ENCODE measurements around the gene IRGC. TPM values are rescaled to one million over a fixed set of nuclear protein-coding genes. Genes with fewer than 3 reads are reported as not detected.

Gene IRGC
- total RNA-seq, 4 donors from 2014 or later = not detected

- Histone ChIP-seq H3K27ac (no peak overlapping the region), H3K27me3 (peaks cover 0 to 12% of the 10 kb centered on the region in 2 donors), H3K4me3 (no peak overlapping the region), H3K4me1 (peaks cover 0 to 17% (median 5%) of the 10 kb centered on the region in 4 donors), H3K36me3 (no peaks in the 10 kb centered on the region), H3K9me3 (peaks cover 0 to 34% (median 3%) of the 10 kb centered on the region in 4 donors)
- DNase-seq (ENCODE audit: low spot score in 2 of 2) = no peak
- no peak for TF ChIP-seq CTCF (IDR thresholded peaks at IDR 0.05)
- TF ChIP-seq POLR2A (IDR thresholded peaks at IDR 0.05) = no peak
- no peak for TF ChIP-seq EP300 (IDR thresholded peaks at IDR 0.05)
- 77 to 92% methylated on average over 6 of the region's 6 CpGs for WGBS, 2 donors
Observed at GRCh38 chr19:43695985-43696704, 19.7 kb upstream of the IRGC start.

GRCh38 chr19:43697295-43697694 lies 18.6 kb upstream of the IRGC start:
- no peak overlapping the region for H3K4me3 ChIP-seq
- no peak overlapping the region for H3K27ac ChIP-seq
- peaks cover 0 to 23% (median 0%) of the 10 kb centered on the region in 4 donors for H3K9me3 ChIP-seq
- no peaks in the 10 kb centered on the region for H3K36me3 ChIP-seq
- DNase-seq (ENCODE audit: low spot score in 2 of 2) = no peak
- H3K27me3 ChIP-seq = peaks cover 0 to 12% of the 10 kb centered on the region in 2 donors
- peaks cover 0 to 17% (median 5%) of the 10 kb centered on the region in 4 donors for H3K4me1 ChIP-seq
- TF ChIP-seq POLR2A (IDR thresholded peaks at IDR 0.05) (no peak), CTCF (IDR thresholded peaks at IDR 0.05) (no peak), EP300 (IDR thresholded peaks at IDR 0.05) (no peak)
- WGBS, 2 donors = 63 to 64% methylated on average over 5 of the region's 5 CpGs

- H3K9me3 ChIP-seq = peaks cover 0 to 19% (median 0%) of the 10 kb centered on the region in 4 donors
- H3K36me3 ChIP-seq = no peaks in the 10 kb centered on the region
- no peak for DNase-seq (ENCODE audit: low spot score in 2 of 2)
- H3K27ac ChIP-seq = peak overlapping the region in 3 of 4 donors; percentile 15 to 73 (median 69)
- TF ChIP-seq EP300 (IDR thresholded peaks at IDR 0.05) = no peak
- peaks cover 0 to 12% of the 10 kb centered on the region in 2 donors for H3K27me3 ChIP-seq
- H3K4me1 ChIP-seq = peaks cover 0 to 17% (median 5%) of the 10 kb centered on the region in 4 donors
- peak overlapping the region in 3 of 4 donors; percentile 5 to 40 (median 27) for H3K4me3 ChIP-seq
- 12 to 24% methylated on average over 28 to 46 of the region's 46 CpGs for WGBS, 2 donors
Observed at GRCh38 chr19:43699506-43700394, 16.1 kb upstream of the IRGC start.

- Histone ChIP-seq H3K4me3 (peak overlapping the region in 3 of 4 donors; percentile 5 to 26 (median 13)), H3K27ac (peak overlapping the region in 3 of 4 donors; percentile 15 to 73 (median 69)), H3K36me3 (no peaks in the 10 kb centered on the region), H3K27me3 (peaks cover 0 to 12% of the 10 kb centered on the region in 2 donors), H3K9me3 (peaks cover 0 to 13% (median 0%) of the 10 kb centered on the region in 4 donors), H3K4me1 (peaks cover 0 to 17% (median 5%) of the 10 kb centered on the region in 4 donors)
- DNase-seq (ENCODE audit: low spot score in 2 of 2) = peak; percentile 23 to 40
- TF ChIP-seq POLR2A (IDR thresholded peaks at IDR 0.05) (no peak), EP300 (IDR thresholded peaks at IDR 0.05) (no peak), CTCF (IDR thresholded peaks at IDR 0.05) (no peak)
- 48 to 56% methylated on average over 8 to 13 of the region's 13 CpGs for WGBS, 2 donors
Observed at GRCh38 chr19:43700395-43701000, 15.4 kb upstream of the IRGC start.

GRCh38 chr19:43704002-43704705 lies 11.7 kb upstream of the IRGC start:
- WGBS, 2 donors = 73 to 79% methylated on average over 7 of the region's 7 CpGs
- Histone ChIP-seq H3K4me1 (peaks cover 0 to 14% (median 4%) of the 10 kb centered on the region in 4 donors), H3K36me3 (no peaks in the 10 kb centered on the region), H3K9me3 (peaks cover 0 to 8% (median 3%) of the 10 kb centered on the region in 4 donors), H3K27ac (no peak overlapping the region), H3K27me3 (peaks cover 0 to 4% of the 10 kb centered on the region in 2 donors), H3K4me3 (no peak overlapping the region)
- TF ChIP-seq POLR2A (IDR thresholded peaks at IDR 0.05) (no peak), CTCF (IDR thresholded peaks at IDR 0.05) (no peak), EP300 (IDR thresholded peaks at IDR 0.05) (no peak)
- DNase-seq (ENCODE audit: low spot score in 2 of 2) = no peak
